HG02852 (cell line): ENCODE data around the gene ZDHHC16.

ENCODE experiments used
- ATAC-seq: cut with Tn5 transposase; IDR thresholded peaks from one replicate; pipeline ENCODE4 v1.9.1; 2021; ENCODE audit warnings: mild to moderate bottlenecking, moderate library complexity; ENCODE audit not compliant: unreplicated experiment

The ZDHHC16 gene

DNA sequence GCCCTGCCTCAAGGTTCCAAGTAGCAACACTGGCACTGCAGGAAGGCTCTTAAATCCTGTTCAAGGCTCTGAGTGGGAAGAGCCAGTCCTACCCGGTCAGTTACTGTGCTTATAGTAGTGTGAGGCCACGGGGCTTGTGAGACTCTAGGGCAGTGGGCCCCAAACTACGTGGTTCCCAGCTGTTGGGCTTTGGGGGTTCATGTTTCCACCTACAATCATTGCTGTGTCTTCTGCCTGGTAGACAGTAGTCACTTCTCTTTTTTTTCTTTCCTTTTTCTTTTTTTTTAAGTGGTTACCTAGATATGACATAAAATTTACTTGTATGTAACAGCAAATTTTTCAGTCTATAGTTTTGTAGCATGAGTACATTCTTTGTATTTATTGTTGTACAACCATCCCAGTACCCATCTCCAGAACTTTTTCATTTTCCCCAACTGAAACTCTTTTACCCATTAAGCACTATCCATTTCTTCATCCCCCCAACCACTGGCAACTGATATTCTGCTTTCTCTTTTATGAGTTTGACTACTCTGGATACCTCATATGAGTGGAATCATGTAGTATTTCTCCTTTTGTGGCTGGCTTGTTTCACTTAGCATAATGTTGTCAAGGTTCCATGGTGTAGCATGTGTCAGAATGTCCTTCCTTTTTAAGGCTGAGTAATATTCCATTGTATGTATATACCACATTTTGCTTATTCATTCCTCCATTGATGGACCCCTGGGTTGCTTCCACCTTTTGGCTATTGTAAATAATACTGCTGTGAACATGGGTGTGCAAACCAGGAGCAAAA is 60.4 kb downstream of the ZDHHC16 start:
- ATAC-seq = no peak
